NT2/D1 (cell line): ENCODE data around the gene WDR19.

Experiments used
- DNase-seq: peaks from one replicate; pipeline ENCODE4 v3.0.0-alpha.2; 2011; ENCODE audit warnings: low read depth, low spot score
- H3K27me3 ChIP-seq: 2 replicates; pipeline ENCODE4 v1.6.0; 2011; ENCODE audit warnings: mild to moderate bottlenecking; ENCODE audit not compliant: insufficient read length, insufficient read depth
- H3K36me3 ChIP-seq: 2 replicates; pipeline ENCODE4 v1.6.1; 2011; ENCODE audit warnings: mild to moderate bottlenecking, low read length, mixed read lengths; ENCODE audit not compliant: insufficient read depth, insufficient read length
- H3K4me1 ChIP-seq: 2 replicates; pipeline ENCODE4 v1.5.1; 2011; ENCODE audit not compliant: insufficient read depth, insufficient read length
- H3K4me3 ChIP-seq: 2 replicates; pipeline ENCODE4 v1.5.1; 2011; ENCODE audit warnings: low read depth; ENCODE audit not compliant: insufficient read length
- H3K9ac ChIP-seq: 2 replicates; pipeline ENCODE4 v1.6.0; 2011; ENCODE audit warnings: low read depth; ENCODE audit not compliant: insufficient read length
- H3K9me3 ChIP-seq: 2 replicates; pipeline ENCODE4 v1.5.1; 2011; ENCODE audit warnings: mild to moderate bottlenecking, low read length; ENCODE audit not compliant: insufficient read depth
- SUZ12 ChIP-seq: IDR thresholded peaks from 2 replicates; pipeline ENCODE4 v1.6.1; 2011; ENCODE audit not compliant: insufficient read length, insufficient read depth; ENCODE audit errors: extremely low read depth
- YY1 ChIP-seq: IDR thresholded peaks from 2 replicates; pipeline ENCODE4 v1.6.1; 2011; ENCODE audit not compliant: insufficient read length, insufficient read depth
- ZNF274 ChIP-seq: IDR thresholded peaks from 2 replicates; pipeline ENCODE4 v1.6.1; 2011; ENCODE audit warnings: mild to moderate bottlenecking, low read depth, low read length

WDR19 gene

GRCh38 chr4:39201963-39202362 lies 19.6 kb downstream of the WDR19 start:
- Histone ChIP-seq H3K27me3 (no peaks in the 10 kb centered on the region), H3K4me1 (no peaks in the 10 kb centered on the region), H3K36me3 (peaks cover 20% of the 10 kb centered on the region), H3K4me3 (no peak overlapping the region), H3K9me3 (0 out of 2 replicates have a peak, but pooled peaks cover 4% of the 10 kb centered on the region), H3K9ac (no peak overlapping the region)
- no peak for DNase-seq
- no peak for TF ChIP-seq SUZ12
- TF ChIP-seq ZNF274, result no peak
- TF ChIP-seq YY1, result no peak

GRCh38 chr4:39204543-39204942 lies 22.2 kb downstream of the WDR19 start:
- Histone ChIP-seq H3K9ac (no peak overlapping the region), H3K27me3 (no peaks in the 10 kb centered on the region), H3K4me3 (no peak overlapping the region), H3K4me1 (no peaks in the 10 kb centered on the region), H3K9me3 (0 out of 2 replicates have a peak, but pooled peaks cover 4% of the 10 kb centered on the region), H3K36me3 (peaks cover 20% of the 10 kb centered on the region)
- TF ChIP-seq ZNF274 (no peak), YY1 (no peak), SUZ12 (no peak)
- DNase-seq, result no peak

GRCh38 chr4:39205000-39205399 lies 22.7 kb downstream of the WDR19 start:
- H3K36me3 ChIP-seq, result peaks cover 20% of the 10 kb centered on the region
- H3K27me3 ChIP-seq, result no peaks in the 10 kb centered on the region
- no peak overlapping the region for H3K4me3 ChIP-seq
- 0 out of 2 replicates have a peak, but pooled peaks cover 4% of the 10 kb centered on the region for H3K9me3 ChIP-seq
- no peak for DNase-seq
- TF ChIP-seq YY1, result no peak
- TF ChIP-seq SUZ12, result no peak
- TF ChIP-seq ZNF274, result no peak
- no peak overlapping the region for H3K9ac ChIP-seq
- H3K4me1 ChIP-seq, result no peaks in the 10 kb centered on the region

- no peak for DNase-seq
- Histone ChIP-seq H3K9me3 (0 out of 2 replicates have a peak, but pooled peaks cover 4% of the 10 kb centered on the region), H3K4me3 (no peak overlapping the region), H3K27me3 (no peaks in the 10 kb centered on the region), H3K9ac (no peak overlapping the region), H3K36me3 (peaks cover 20% of the 10 kb centered on the region), H3K4me1 (no peaks in the 10 kb centered on the region)
- no peak for TF ChIP-seq YY1
- TF ChIP-seq SUZ12, result no peak
- TF ChIP-seq ZNF274, result no peak
Measured at GRCh38 chr4:39205476-39205875, 23.1 kb downstream of the WDR19 start.

GRCh38 chr4:39227906-39228305 lies 45.6 kb downstream of the WDR19 start:
- no peak overlapping the region for H3K4me3 ChIP-seq
- no peak overlapping the region for H3K9ac ChIP-seq
- no peaks in the 10 kb centered on the region for H3K9me3 ChIP-seq
- DNase-seq, result no peak
- TF ChIP-seq ZNF274, result no peak
- TF ChIP-seq SUZ12, result no peak
- TF ChIP-seq YY1, result no peak
- no peaks in the 10 kb centered on the region for H3K27me3 ChIP-seq
- no peaks in the 10 kb centered on the region for H3K36me3 ChIP-seq
- H3K4me1 ChIP-seq, result no peaks in the 10 kb centered on the region

- Histone ChIP-seq H3K27me3 (no peaks in the 10 kb centered on the region), H3K9me3 (no peaks in the 10 kb centered on the region), H3K9ac (no peak overlapping the region), H3K4me3 (no peak overlapping the region), H3K4me1 (no peaks in the 10 kb centered on the region), H3K36me3 (no peaks in the 10 kb centered on the region)
- no peak for DNase-seq
- TF ChIP-seq ZNF274 (no peak), YY1 (no peak), SUZ12 (no peak)
Measured at GRCh38 chr4:39228377-39228776, 46.0 kb downstream of the WDR19 start.

- Histone ChIP-seq H3K4me1 (no peaks in the 10 kb centered on the region), H3K4me3 (no peak overlapping the region), H3K36me3 (no peaks in the 10 kb centered on the region), H3K9ac (no peak overlapping the region), H3K27me3 (no peaks in the 10 kb centered on the region), H3K9me3 (no peaks in the 10 kb centered on the region)
- no peak for TF ChIP-seq ZNF274
- no peak for TF ChIP-seq SUZ12
- TF ChIP-seq YY1, result no peak
- no peak for DNase-seq
Measured at GRCh38 chr4:39230462-39230861, 48.1 kb downstream of the WDR19 start.

- DNase-seq, result no peak
- Histone ChIP-seq H3K4me1 (no peaks in the 10 kb centered on the region), H3K9me3 (no peaks in the 10 kb centered on the region), H3K27me3 (no peaks in the 10 kb centered on the region), H3K4me3 (no peak overlapping the region), H3K9ac (no peak overlapping the region), H3K36me3 (no peaks in the 10 kb centered on the region)
- no peak for TF ChIP-seq SUZ12
- no peak for TF ChIP-seq YY1
- TF ChIP-seq ZNF274, result no peak
Measured at GRCh38 chr4:39231660-39232059, 49.3 kb downstream of the WDR19 start.
